SK-N-SH (cell line): ENCODE data around the gene S100A4. TPM values are rescaled to one million over a fixed set of nuclear protein-coding genes. Genes with fewer than 3 reads are reported as not detected.

Experiments
- CTCF ChIA-PET: fragments of 300-600, 350-600 bp; formaldehyde crosslinking; extraction: SDS; loops from one replicate; lab custom pipeline; 2021; lab: Yijun Ruan, JAX
- POLR2A ChIA-PET: fragments of 350-600 bp; sonication (Branson Sonifier 250); formaldehyde crosslinking; extraction: SDS; loops from one replicate; lab custom pipeline; 2020; ENCODE audit warnings: antibody characterized with exemption, inconsistent platforms; lab: Yijun Ruan, JAX
- DNase-seq: peaks from one replicate; pipeline ENCODE4 v3.0.0; 2012
- H2AFZ ChIP-seq: fragments of 200-600 bp; sonication (generic); 2 replicates; pipeline ENCODE4 v1.8.1; 2016; ENCODE audit warnings: antibody characterized with exemption, mild to moderate bottlenecking, low read depth
- H3F3A ChIP-seq: fragments of 200-600 bp; sonication (generic); replicated peaks from 2 replicates; pipeline ENCODE3; 2016; ENCODE audit warnings: antibody characterized with exemption, mild to moderate bottlenecking; ENCODE audit not compliant: insufficient read depth
- H3K27ac ChIP-seq, 2 experiments: fragments of 200-500 bp in 1 of 2; fragments of 200-600 bp in 1 of 2; sonication (Bioruptor generic) in 1 of 2; sonication (generic), shearing (Covaris generic) in 1 of 2; 2 replicates each; pipeline versions ENCODE4 v1.5.1 to v1.6.1; 2014 to 2016; ENCODE audit warnings: low read depth in 2 of 2, inconsistent platforms in 1 of 2, low read length in 1 of 2, mild to moderate bottlenecking in 1 of 2, mixed read lengths in 1 of 2
- H3K27me3 ChIP-seq: fragments of 200-600 bp; sonication (generic), shearing (Covaris generic); 2 replicates; pipeline ENCODE4 v1.6.1; 2016; ENCODE audit warnings: mixed run types; ENCODE audit not compliant: insufficient read depth
- H3K36me3 ChIP-seq, 2 experiments: fragments of 200-500 bp in 1 of 2; fragments of 200-600 bp in 1 of 2; sonication (Bioruptor generic) in 1 of 2; sonication (generic) in 1 of 2; replicated peaks in 1 of 2; 2 replicates each; pipeline versions ENCODE3 to v1.5.1; 2014 to 2016; ENCODE audit warnings: low read length in 1 of 2, mild to moderate bottlenecking in 1 of 2; ENCODE audit not compliant: insufficient read depth in 2 of 2, control insufficient read depth in 1 of 2
- H3K4me1 ChIP-seq, 2 experiments: fragments of 200-500 bp in 1 of 2; fragments of 200-600 bp in 1 of 2; sonication (Bioruptor generic) in 1 of 2; sonication (generic), shearing (Covaris generic) in 1 of 2; 2 replicates each; pipeline versions ENCODE4 v1.5.1 to v1.6.1; 2014 to 2016; ENCODE audit warnings: low read depth in 1 of 2, low read length in 1 of 2, mixed run types in 1 of 2; ENCODE audit not compliant: insufficient read depth in 2 of 2, control insufficient read depth in 1 of 2
- H3K4me2 ChIP-seq: fragments of 200-600 bp; sonication (generic), shearing (Covaris generic); 2 replicates; pipeline ENCODE4 v1.6.1; 2017; ENCODE audit warnings: mixed run types
- H3K4me3 ChIP-seq, 2 experiments: fragments of 200-500 bp in 1 of 2; fragments of 200-600 bp in 1 of 2; sonication (Bioruptor generic) in 1 of 2; sonication (generic), shearing (Covaris generic) in 1 of 2; 2 replicates each; pipeline versions ENCODE4 v1.5.1 to v1.8.1; 2014 to 2016; ENCODE audit warnings: low read depth in 2 of 2, inconsistent platforms in 1 of 2, low read length in 1 of 2, mild to moderate bottlenecking in 1 of 2, mixed read lengths in 1 of 2, moderate library complexity in 1 of 2
- H3K79me2 ChIP-seq: fragments of 200-600 bp; sonication (generic); 2 replicates; pipeline ENCODE4 v1.8.1; 2017; ENCODE audit warnings: mild to moderate bottlenecking; ENCODE audit not compliant: insufficient read depth
- H3K9ac ChIP-seq: fragments of 200-600 bp; sonication (generic); 2 replicates; pipeline ENCODE4 v1.6.1; 2017; ENCODE audit warnings: mixed run types
- H3K9me2 ChIP-seq: fragments of 200-600 bp; sonication (generic); 2 replicates; pipeline ENCODE4 v1.6.1; 2017; ENCODE audit warnings: mixed run types
- H3K9me3 ChIP-seq: fragments of 200-600 bp; sonication (generic); 2 replicates; pipeline ENCODE4 v1.6.1; 2017; ENCODE audit warnings: mixed run types, mild to moderate bottlenecking, moderate library complexity
- H4K20me1 ChIP-seq: fragments of 200-600 bp; sonication (generic); 2 replicates; pipeline ENCODE4 v1.6.1; 2017; ENCODE audit warnings: mild to moderate bottlenecking, mixed run types; ENCODE audit not compliant: insufficient read depth
- CHD2 ChIP-seq: fragments of 150-350 bp; IDR thresholded peaks from 2 replicates; pipeline ENCODE4 v1.6.1; 2018; ENCODE audit warnings: low read length; ENCODE audit not compliant: partially characterized antibody
- EP300 ChIP-seq, 2 experiments: IDR thresholded peaks; 2 replicates each; pipeline versions ENCODE4 v1.4.0 to v1.6.1; 2012; ENCODE audit warnings: borderline replicate concordance in 1 of 2, low read depth in 1 of 2, low read length in 1 of 2
- EZH2phosphoT487 ChIP-seq: fragments of 200-600 bp; sonication (generic); IDR thresholded peaks from 2 replicates; pipeline ENCODE4 v1.6.1; 2017; ENCODE audit warnings: low read depth, mixed run types, mild to moderate bottlenecking, antibody characterized with exemption, moderate library complexity, borderline replicate concordance
- FOSL2 ChIP-seq: IDR thresholded peaks from 2 replicates; pipeline ENCODE4 v1.4.0; 2012; ENCODE audit warnings: low read depth, mild to moderate bottlenecking, moderate library complexity, borderline replicate concordance
- FOXJ3 ChIP-seq: sonication (generic); formaldehyde crosslinking; IDR thresholded peaks from 2 replicates; pipeline ENCODE4 v1.5.1; 2020; ENCODE audit warnings: mild to moderate bottlenecking, missing genetic modification reagents
- FOXM1 ChIP-seq: IDR thresholded peaks from 2 replicates; pipeline ENCODE4 v1.4.0; 2012; ENCODE audit warnings: low read depth, mild to moderate bottlenecking
- GABPA ChIP-seq: IDR thresholded peaks from 2 replicates; pipeline ENCODE4 v1.4.0; 2012; ENCODE audit warnings: low read depth, mild to moderate bottlenecking
- GATA2 ChIP-seq: sonication (generic); formaldehyde crosslinking; IDR thresholded peaks from 2 replicates; pipeline ENCODE4 v1.5.0; 2020; ENCODE audit warnings: mild to moderate bottlenecking, missing genetic modification reagents
- JUND ChIP-seq: IDR thresholded peaks from 2 replicates; pipeline ENCODE4 v1.4.0; 2012
- MEF2A ChIP-seq: IDR thresholded peaks from 2 replicates; pipeline ENCODE4 v1.4.0; 2012; ENCODE audit warnings: low read depth, borderline replicate concordance
- NFIC ChIP-seq: IDR thresholded peaks from 2 replicates; pipeline ENCODE4 v1.4.0; 2012; ENCODE audit warnings: borderline replicate concordance
- NRF1 ChIP-seq: IDR thresholded peaks from 2 replicates; pipeline ENCODE4 v1.6.1; 2012; ENCODE audit warnings: low read depth, mild to moderate bottlenecking, low read length
- POLR2AphosphoS5 ChIP-seq: IDR thresholded peaks from 2 replicates; pipeline ENCODE4 v1.6.1; 2012; ENCODE audit warnings: low read depth, low read length
- RAD21 ChIP-seq: IDR thresholded peaks from 2 replicates; pipeline ENCODE4 v1.6.1; 2012; ENCODE audit warnings: mild to moderate bottlenecking, low read length
- RCOR1 ChIP-seq: fragments of 150-350 bp; IDR thresholded peaks from 2 replicates; pipeline ENCODE4 v1.6.1; 2017; ENCODE audit warnings: antibody characterized with exemption, low read length
- RFX5 ChIP-seq: IDR thresholded peaks from 2 replicates; pipeline ENCODE4 v1.6.1; 2012; ENCODE audit warnings: mild to moderate bottlenecking, improper control_type of control experiment, low read length
- RXRA ChIP-seq: IDR thresholded peaks from 2 replicates; pipeline ENCODE4 v1.4.0; 2012; ENCODE audit warnings: low read depth, mild to moderate bottlenecking, borderline replicate concordance
- SMC3 ChIP-seq: IDR thresholded peaks from 2 replicates; pipeline ENCODE4 v1.6.1; 2012; ENCODE audit warnings: low read depth, low read length, improper control_type of control experiment
- TAF1 ChIP-seq: IDR thresholded peaks from 2 replicates; pipeline ENCODE4 v1.6.1; 2012; ENCODE audit warnings: low read depth, mild to moderate bottlenecking, low read length, moderate library complexity, borderline replicate concordance
- TCF12 ChIP-seq: IDR thresholded peaks from 2 replicates; pipeline ENCODE4 v1.4.0; 2012
- TEAD4 ChIP-seq: IDR thresholded peaks from 2 replicates; pipeline ENCODE4 v1.4.0; 2012; ENCODE audit warnings: mild to moderate bottlenecking, borderline replicate concordance; ENCODE audit not compliant: insufficient read depth
- USF1 ChIP-seq: IDR thresholded peaks from 2 replicates; pipeline ENCODE4 v1.4.0; 2012; ENCODE audit warnings: low read depth, borderline replicate concordance
- YY1 ChIP-seq: IDR thresholded peaks from 2 replicates; pipeline ENCODE4 v1.4.0; 2012; ENCODE audit warnings: low read depth, mild to moderate bottlenecking
- WGBS: methylation state at CpG from one replicate; pipeline ENCODE4 v1.1.6; 2017; ENCODE audit warnings: low lambda C conversion rate; 5-methylcytosine and 5-hydroxymethylcytosine counted together
- polyA plus RNA-seq, 3 experiments: library from polyadenylated mRNA; depleted of rRNA; stranded (reverse); fragments of >200 nt; gene quantifications; 2 replicates each; pipeline ENCODE4 v1.2.3, GENCODE V29; 2012
- TF ChIP-seq, protein P1 (sequence below): IDR thresholded peaks from 2 replicates; pipeline ENCODE4; 2012
- TF ChIP-seq, protein P2 (sequence below): IDR thresholded peaks from 2 replicates; pipeline ENCODE4 v1.4.0; 2012; ENCODE audit warnings: low read depth, borderline replicate concordance

Gene S100A4
- polyA plus RNA-seq, 1 of the 3 experiments (the other 2 are of a cell fraction), result 25.4 TPM

GRCh38 chr1:153506831-153507413 is 38.7 kb downstream of the S100A4 start (continued):
- TF ChIP-seq, protein P1, sequence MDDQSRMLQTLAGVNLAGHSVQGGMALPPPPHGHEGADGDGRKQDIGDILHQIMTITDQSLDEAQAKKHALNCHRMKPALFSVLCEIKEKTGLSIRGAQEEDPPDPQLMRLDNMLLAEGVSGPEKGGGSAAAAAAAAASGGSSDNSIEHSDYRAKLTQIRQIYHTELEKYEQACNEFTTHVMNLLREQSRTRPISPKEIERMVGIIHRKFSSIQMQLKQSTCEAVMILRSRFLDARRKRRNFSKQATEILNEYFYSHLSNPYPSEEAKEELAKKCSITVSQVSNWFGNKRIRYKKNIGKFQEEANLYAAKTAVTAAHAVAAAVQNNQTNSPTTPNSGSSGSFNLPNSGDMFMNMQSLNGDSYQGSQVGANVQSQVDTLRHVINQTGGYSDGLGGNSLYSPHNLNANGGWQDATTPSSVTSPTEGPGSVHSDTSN, result peak; percentile 73
- peak; percentile 83 for TF ChIP-seq JUND
- TF ChIP-seq TAF1, result peak; percentile 57; the same call in 1 of the 2 replicates
- TF ChIP-seq FOSL2, result peak; percentile 89
- peak; percentile 61; the same call in 1 of the 2 replicates for TF ChIP-seq POLR2AphosphoS5
- TF ChIP-seq TCF12, result peak; percentile 93
- TF ChIP-seq FOXM1, result no peak
- peak; percentile 96 for TF ChIP-seq NFIC
- TF ChIP-seq TEAD4, result peak; percentile 80

GRCh38 chr1:153506386-153506785 is 39.2 kb downstream of the S100A4 start:
- Histone ChIP-seq H3K9me3 (no peaks in the 10 kb centered on the region), H3K79me2 (no peaks in the 10 kb centered on the region), H2AFZ (no peak overlapping the region), H3K4me2 (peak overlapping the region; percentile 57), H3K4me3 (no peak overlapping the region), H3K27me3 (no peaks in the 10 kb centered on the region), H3F3A (peaks cover 26% of the 10 kb centered on the region), H3K36me3 (no peaks in the 10 kb centered on the region), H4K20me1 (no peaks in the 10 kb centered on the region), H3K27ac (peak overlapping the region in 1 of 2 experiments; percentile 86; a peak in 3 of 4 replicates), H3K9ac (no peak overlapping the region), H3K9me2 (no peaks in the 10 kb centered on the region), H3K4me1 (peaks cover 7 to 20% of the 10 kb centered on the region in 2 experiments; a peak in 3 of 4 replicates)
- CTCF ChIA-PET, result interaction anchor here (1.2 to 18.0 kb wide), 3 partner anchors 12 to 112 kb away, joined by 3 to 283 read pairs (median 22); no protein-coding TSS in a partner anchor
- POLR2A ChIA-PET, result no interaction called here
- no peak for DNase-seq
- 95% methylated on average over 5 of the region's 5 CpGs for WGBS
- TF ChIP-seq FOXJ3 (CRISPR knock-in tag), result no peak
- no peak for TF ChIP-seq EZH2phosphoT487
- no peak for TF ChIP-seq EP300 (IDR thresholded peaks at IDR 0.05; ENCODE audit: borderline replicate concordance in 1 of 2, low read depth in 1 of 2, low read length in 1 of 2)
- TF ChIP-seq, protein P1, result no peak
- TF ChIP-seq TCF12, result no peak
- no peak for TF ChIP-seq RAD21
- TF ChIP-seq, protein P2, sequence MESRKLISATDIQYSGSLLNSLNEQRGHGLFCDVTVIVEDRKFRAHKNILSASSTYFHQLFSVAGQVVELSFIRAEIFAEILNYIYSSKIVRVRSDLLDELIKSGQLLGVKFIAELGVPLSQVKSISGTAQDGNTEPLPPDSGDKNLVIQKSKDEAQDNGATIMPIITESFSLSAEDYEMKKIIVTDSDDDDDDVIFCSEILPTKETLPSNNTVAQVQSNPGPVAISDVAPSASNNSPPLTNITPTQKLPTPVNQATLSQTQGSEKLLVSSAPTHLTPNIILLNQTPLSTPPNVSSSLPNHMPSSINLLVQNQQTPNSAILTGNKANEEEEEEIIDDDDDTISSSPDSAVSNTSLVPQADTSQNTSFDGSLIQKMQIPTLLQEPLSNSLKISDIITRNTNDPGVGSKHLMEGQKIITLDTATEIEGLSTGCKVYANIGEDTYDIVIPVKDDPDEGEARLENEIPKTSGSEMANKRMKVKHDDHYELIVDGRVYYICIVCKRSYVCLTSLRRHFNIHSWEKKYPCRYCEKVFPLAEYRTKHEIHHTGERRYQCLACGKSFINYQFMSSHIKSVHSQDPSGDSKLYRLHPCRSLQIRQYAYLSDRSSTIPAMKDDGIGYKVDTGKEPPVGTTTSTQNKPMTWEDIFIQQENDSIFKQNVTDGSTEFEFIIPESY, result no peak
- TF ChIP-seq RCOR1, result no peak
- TF ChIP-seq YY1, result no peak
- no peak for TF ChIP-seq GATA2
- TF ChIP-seq MEF2A, result no peak
- no peak for TF ChIP-seq CHD2
- no peak for TF ChIP-seq SMC3
- TF ChIP-seq GABPA, result no peak
- TF ChIP-seq USF1, result no peak
- no peak for TF ChIP-seq RXRA
- no peak for TF ChIP-seq RFX5
- TF ChIP-seq NRF1, result no peak
- TF ChIP-seq JUND, result no peak
